Liver (tissue), 9 donors: ENCODE measurements around the gene HOXA3. TPM values are rescaled to one million over a fixed set of nuclear protein-coding genes. Genes with fewer than 3 reads are reported as not detected.

Experiments used
- DNase-seq: peaks from one replicate; pipeline ENCODE4 v3.0.0-alpha.2; 2017; ENCODE audit warnings: low spot score
- H3K27ac ChIP-seq, 2 donors: one replicate each; pipeline ENCODE4 v1.7.0; 2013; ENCODE audit warnings: inconsistent platforms in 2 of 2, low read length in 2 of 2, control low read depth in 1 of 2, low read depth in 1 of 2, mild to moderate bottlenecking in 1 of 2
- H3K27me3 ChIP-seq, 4 donors: one replicate each; pipeline versions ENCODE4 v1.6.1 to v1.7.0; 2013; ENCODE audit warnings: low read length in 3 of 4, inconsistent platforms in 1 of 4, mild to moderate bottlenecking in 1 of 4, moderate library complexity in 1 of 4; ENCODE audit not compliant: control insufficient read depth in 4 of 4, insufficient read depth in 4 of 4
- H3K36me3 ChIP-seq, 4 donors: one replicate each; pipeline versions ENCODE4 v1.6.1 to v1.7.0; 2013; ENCODE audit warnings: low read length in 3 of 4, mild to moderate bottlenecking in 3 of 4, low read depth in 1 of 4, moderate library complexity in 1 of 4; ENCODE audit not compliant: control insufficient read depth in 4 of 4, insufficient read depth in 3 of 4
- H3K4me1 ChIP-seq, 4 donors: one replicate each; pipeline versions ENCODE4 v1.6.1 to v1.7.0; 2013; ENCODE audit warnings: low read length in 3 of 4, mild to moderate bottlenecking in 3 of 4, moderate library complexity in 1 of 4; ENCODE audit not compliant: control insufficient read depth in 4 of 4, insufficient read depth in 4 of 4
- H3K4me3 ChIP-seq, 3 donors: one replicate each; pipeline versions ENCODE4 v1.6.1 to v1.7.0; 2013; ENCODE audit warnings: low read length in 3 of 3, control low read depth in 1 of 3, low read depth in 1 of 3, mild to moderate bottlenecking in 1 of 3
- H3K9ac ChIP-seq, 2 donors: one replicate each; pipeline ENCODE4 v1.7.0; 2013; ENCODE audit warnings: low read length in 2 of 2, mild to moderate bottlenecking in 2 of 2, moderate library complexity in 2 of 2, control low read depth in 1 of 2, low read depth in 1 of 2
- H3K9me3 ChIP-seq, 4 donors: one replicate each; pipeline versions ENCODE4 v1.6.1 to v1.7.0; 2013; ENCODE audit warnings: low read length in 3 of 4; ENCODE audit not compliant: control insufficient read depth in 4 of 4
- ATF3 ChIP-seq: IDR thresholded peaks from 2 replicates; pipeline ENCODE4 v1.6.1; 2016; ENCODE audit warnings: antibody characterized with exemption
- CTCF ChIP-seq: fragments of 150-350 bp; IDR thresholded peaks from 2 replicates; pipeline ENCODE4 v1.5.1; 2017; ENCODE audit warnings: improper control_type of control experiment, low read depth, low read length; ENCODE audit not compliant: missing input control
- EGR1 ChIP-seq, 2 donors: IDR thresholded peaks; 2 replicates each; pipeline ENCODE4 v1.6.1; 2016 to 2018; ENCODE audit warnings: antibody characterized with exemption in 2 of 2, low read depth in 2 of 2
- FOXA1 ChIP-seq: IDR thresholded peaks from 2 replicates; pipeline ENCODE4 v1.6.1; 2016; ENCODE audit warnings: antibody characterized with exemption
- FOXA2 ChIP-seq: IDR thresholded peaks from 2 replicates; pipeline ENCODE4 v1.6.1; 2016; ENCODE audit warnings: antibody characterized with exemption
- GABPA ChIP-seq, 2 donors: IDR thresholded peaks in 1 of 2; conservative IDR thresholded peaks in 1 of 2; 2 replicates each; pipeline ENCODE4 v1.6.1; 2016; ENCODE audit warnings: antibody characterized with exemption in 2 of 2, mild to moderate bottlenecking in 1 of 2, moderate library complexity in 1 of 2
- HNF4A ChIP-seq, 2 donors: conservative IDR thresholded peaks; 2 replicates each; pipeline ENCODE4 v1.6.1; 2016; ENCODE audit warnings: antibody characterized with exemption in 2 of 2, mild to moderate bottlenecking in 2 of 2
- HNF4G ChIP-seq: IDR thresholded peaks from 2 replicates; pipeline ENCODE4 v1.6.1; 2016; ENCODE audit warnings: antibody characterized with exemption
- JUND ChIP-seq, 2 donors: IDR thresholded peaks; 2 replicates each; pipeline ENCODE4 v1.6.1; 2016; ENCODE audit warnings: antibody characterized with exemption in 2 of 2
- MAX ChIP-seq: IDR thresholded peaks from 2 replicates; pipeline ENCODE4 v1.6.1; 2016; ENCODE audit warnings: antibody characterized with exemption
- NR2F2 ChIP-seq: IDR thresholded peaks from 2 replicates; pipeline ENCODE4 v1.6.1; 2016; ENCODE audit warnings: antibody characterized with exemption
- RAD21 ChIP-seq, 2 donors: IDR thresholded peaks; 2 replicates each; pipeline ENCODE4 v1.6.1; 2016; ENCODE audit warnings: antibody characterized with exemption in 2 of 2, mild to moderate bottlenecking in 2 of 2
- REST ChIP-seq: IDR thresholded peaks from 2 replicates; pipeline ENCODE4 v1.6.1; 2016; ENCODE audit warnings: antibody characterized with exemption, mild to moderate bottlenecking
- RXRA ChIP-seq, 2 donors: IDR thresholded peaks; 2 replicates each; pipeline ENCODE4 v1.6.1; 2017 to 2018; ENCODE audit warnings: antibody characterized with exemption in 2 of 2, mild to moderate bottlenecking in 1 of 2
- SP1 ChIP-seq: IDR thresholded peaks from 2 replicates; pipeline ENCODE4 v1.6.1; 2018; ENCODE audit warnings: antibody characterized with exemption, mild to moderate bottlenecking
- TAF1 ChIP-seq: conservative IDR thresholded peaks from 2 replicates; pipeline ENCODE4 v1.6.1; 2016; ENCODE audit warnings: antibody characterized with exemption, mild to moderate bottlenecking
- ZBTB33 ChIP-seq: IDR thresholded peaks from 2 replicates; pipeline ENCODE4 v1.6.1; 2016; ENCODE audit warnings: antibody characterized with exemption
- WGBS: extraction: QIAGEN DNeasy Blood & Tissue Kit; methylation state at CpG from one replicate; pipeline ENCODE4 v1.1.7; 2013; 5-methylcytosine and 5-hydroxymethylcytosine counted together
- polyA plus RNA-seq, 2 donors: library from polyadenylated mRNA; stranded (reverse) in 1 of 2; unstranded in 1 of 2; fragments of 200-250 nt in 1 of 2; fragments of >200 nt in 1 of 2; fragmentation: Nextera tagmentation in 1 of 2; extraction: Ambion mirVana in 1 of 2; gene quantifications; one replicate each; pipeline versions ENCODE4 v1.2.1 to v1.2.3, GENCODE V29; 2013 to 2015
- total RNA-seq, 2 donors: library from RNA; depleted of rRNA; stranded (reverse); fragments of >200 nt; gene quantifications; one replicate each; pipeline ENCODE4 v1.2.3, GENCODE V29; 2014
- donor health status: healthy.
- donor health status: healthy.
- donor health status: healthy.
- donor health status: healthy.
- donor health status: healthy.

The HOXA3 gene
- total and polyA plus RNA-seq, 4 donors, result 0.11 to 0.28 (median 0.20) TPM

- WGBS, result 7% methylated on average over 50 of the region's 50 CpGs
- Histone ChIP-seq H3K27ac (no peak overlapping the region), H3K4me1 (peaks cover 0 to 13% (median 3%) of the 10 kb centered on the region in 4 donors), H3K9me3 (peaks cover 0 to 10% (median under 1%) of the 10 kb centered on the region in 4 donors), H3K4me3 (no peak overlapping the region), H3K36me3 (no peaks in the 10 kb centered on the region), H3K9ac (no peak overlapping the region), H3K27me3 (peaks cover 8 to 56% (median 21%) of the 10 kb centered on the region in 4 donors)
- no peak for DNase-seq
- TF ChIP-seq ATF3, result no peak
- TF ChIP-seq SP1, result no peak
- no peak for TF ChIP-seq JUND (IDR thresholded peaks at IDR 0.05)
- no peak for TF ChIP-seq HNF4G
- no peak for TF ChIP-seq ZBTB33
- TF ChIP-seq CTCF, result no peak
- no peak for TF ChIP-seq NR2F2
- TF ChIP-seq RXRA (IDR thresholded peaks at IDR 0.05), result no peak
- TF ChIP-seq GABPA (IDR thresholded peaks at IDR 0.05 in 1 of 2, conservative IDR thresholded peaks at IDR 0.05 in 1 of 2), result no peak
- no peak for TF ChIP-seq EGR1 (IDR thresholded peaks at IDR 0.05; ENCODE audit: low read depth in 2 of 2)
- no peak for TF ChIP-seq TAF1
- no peak for TF ChIP-seq REST
- TF ChIP-seq RAD21 (IDR thresholded peaks at IDR 0.05), result no peak
- no peak for TF ChIP-seq MAX
- no peak for TF ChIP-seq HNF4A (conservative IDR thresholded peaks at IDR 0.05)
- TF ChIP-seq FOXA1, result no peak
- no peak for TF ChIP-seq FOXA2
These were observed 14.4 kb upstream of the HOXA3 start for GRCh38 chr7:27166531-27167505.
